SK-N-MC (cell line): ENCODE measurements around the gene MLIP.
A peak's percentile ranks its signal among the peaks of the same experiment; 100 is the strongest.

Source experiments
- EZH2 ChIP-seq: fragments of 200-600 bp; sonication (generic); IDR thresholded peaks from one replicate; pipeline ENCODE4 v1.6.1; 2017; ENCODE audit warnings: antibody characterized with exemption
- POLR2AphosphoS5 ChIP-seq: IDR thresholded peaks from 2 replicates; pipeline ENCODE4 v1.6.1; 2012; ENCODE audit warnings: mild to moderate bottlenecking, low read depth, low read length, borderline replicate concordance

GRCh38 chr6:54238396-54238795 is 127.2 kb downstream of the MLIP start:
- no peak for TF ChIP-seq EZH2
- peak; percentile 45; the same call in 1 of the 2 replicates for TF ChIP-seq POLR2AphosphoS5
